ENCODE results near the gene PPP1R18. TPM values are rescaled to one million over a fixed set of nuclear protein-coding genes. Genes with fewer than 3 reads are reported as not detected.

The PPP1R18 gene
- total and polyA plus RNA-seq, 9 of the 15 experiments (the other 6 are each of a cell fraction or from before 2014, with no cell fraction given) = 12.0 to 99.2 (median 42.6) TPM

GRCh38 chr6:30682143-30683117 is 4.0 kb downstream of the PPP1R18 start (continued):
- TF ChIP-seq SMARCC2 (IDR thresholded peaks at IDR 0.05; ENCODE audit: low read depth) = peak; percentile 66
- TF ChIP-seq KLF1 (tag; IDR thresholded peaks at IDR 0.05) = no peak
- peak; percentile 85 for TF ChIP-seq SUPT5H (IDR thresholded peaks at IDR 0.05)
- TF ChIP-seq CHAMP1 (IDR thresholded peaks at IDR 0.05) = no peak
- 0 out of 2 replicates have a peak, but pooled peaks have one; percentile 7 for TF ChIP-seq BCOR (IDR thresholded peaks at IDR 0.05)
- no peak for TF ChIP-seq MCM7 (IDR thresholded peaks at IDR 0.05)
- TF ChIP-seq POLR3G (IDR thresholded peaks at IDR 0.05; ENCODE audit: extremely low read depth, insufficient read length, insufficient replicate concordance) = no peak
- no peak for TF ChIP-seq HSF4 (CRISPR knock-in tag; IDR thresholded peaks at IDR 0.05; ENCODE audit: borderline replicate concordance)
- peak; percentile 99 for TF ChIP-seq ETV5 (CRISPR knock-in tag; IDR thresholded peaks at IDR 0.05; ENCODE audit: low read depth)
- TF ChIP-seq ZNF174 (CRISPR knock-in tag; IDR thresholded peaks at IDR 0.05) = no peak
- no peak for TF ChIP-seq ZNF77 (CRISPR knock-in tag; IDR thresholded peaks at IDR 0.05)
- TF ChIP-seq ZNF316 (IDR thresholded peaks at IDR 0.05) = peak; percentile 31
- TF ChIP-seq ZFP91 (CRISPR knock-in tag; IDR thresholded peaks at IDR 0.05) = no peak
- TF ChIP-seq KLF10 (CRISPR knock-in tag; IDR thresholded peaks at IDR 0.05) = no peak
- TF ChIP-seq RCOR1 (IDR thresholded peaks at IDR 0.05; ENCODE audit: borderline replicate concordance in 1 of 2, low read depth in 2 of 2, low read length in 2 of 2) = peak; percentile 8 to 62; a peak in 1 of 4 replicates
- no peak for TF ChIP-seq SMAD3 (CRISPR knock-in tag; conservative IDR thresholded peaks at IDR 0.05)
- no peak for TF ChIP-seq PHB2 (IDR thresholded peaks at IDR 0.05; ENCODE audit: low read depth)
- TF ChIP-seq ZNF165 (CRISPR knock-in tag; IDR thresholded peaks at IDR 0.05; ENCODE audit: borderline replicate concordance) = peak; percentile 38; the same call in 1 of the 2 replicates
- no peak for TF ChIP-seq ZNF282 (CRISPR knock-in tag; IDR thresholded peaks at IDR 0.05)
- TF ChIP-seq SETDB1 (IDR thresholded peaks at IDR 0.05; ENCODE audit: low read length) = no peak
- peak; percentile 84; the same call in 1 of the 2 replicates for TF ChIP-seq MTA3 (IDR thresholded peaks at IDR 0.05; ENCODE audit: borderline replicate concordance)
- no peak for TF ChIP-seq ZNF12 (CRISPR knock-in tag; IDR thresholded peaks at IDR 0.05)
- peak; percentile 83 for TF ChIP-seq NFATC3 (IDR thresholded peaks at IDR 0.05)
- TF ChIP-seq JUNB (CRISPR knock-in tag; conservative IDR thresholded peaks at IDR 0.05) = no peak
- no peak for TF ChIP-seq ZBTB34 (CRISPR knock-in tag; IDR thresholded peaks at IDR 0.05)
- TF ChIP-seq ZNF668 (CRISPR knock-in tag; IDR thresholded peaks at IDR 0.05) = no peak
- no peak for TF ChIP-seq ILF3 (IDR thresholded peaks at IDR 0.05; ENCODE audit: borderline replicate concordance)
